Left colon (tissue), 2 donors: ENCODE measurements around the gene KRTAP2-2. TPM values are rescaled to one million over a fixed set of nuclear protein-coding genes. Genes with fewer than 3 reads are reported as not detected.
"Not testable (repeated sequence)": the region's sequence is repeated elsewhere in the genome, so short reads cannot be mapped to it uniquely, and the experiment has no call there.

ENCODE experiments used
- ATAC-seq: fragments of 200-7000 bp; cut with Tn5 transposase; one replicate; pipeline ENCODE4 v1.9.1; 2020; ENCODE audit warnings: mild to moderate bottlenecking, moderate library complexity
- DNase-seq, 2 donors: peaks; one replicate each; pipeline ENCODE4 v3.0.0-alpha.2; 2020
- intact Hi-C, 2 donors: fragments of 100-400 bp; cut with DNase I in 1 of 2; cut with micrococcal nuclease in 1 of 2; formaldehyde crosslinking; loops; one replicate each; pipeline versions ENCODE4 v1.11.2 to v1.14.0; 2022; cut with DNase I, micrococcal nuclease
- total RNA-seq, 2 donors: library from RNA; stranded (reverse); fragmentation: NEBNext Ultra II Directional; extraction: Animal tissue kit (Norgen Biotek cat#: 25700); gene quantifications; one replicate each; pipeline ENCODE4 v1.2.1, GENCODE V29; 2021
- donor health status: DM: no; HTN: no; CAD: no.
- donor health status: DM: yes; HTN: yes; CAD: no.

The KRTAP2-2 gene
- total RNA-seq, 2 donors from 2014 or later, result not detected

DNA sequence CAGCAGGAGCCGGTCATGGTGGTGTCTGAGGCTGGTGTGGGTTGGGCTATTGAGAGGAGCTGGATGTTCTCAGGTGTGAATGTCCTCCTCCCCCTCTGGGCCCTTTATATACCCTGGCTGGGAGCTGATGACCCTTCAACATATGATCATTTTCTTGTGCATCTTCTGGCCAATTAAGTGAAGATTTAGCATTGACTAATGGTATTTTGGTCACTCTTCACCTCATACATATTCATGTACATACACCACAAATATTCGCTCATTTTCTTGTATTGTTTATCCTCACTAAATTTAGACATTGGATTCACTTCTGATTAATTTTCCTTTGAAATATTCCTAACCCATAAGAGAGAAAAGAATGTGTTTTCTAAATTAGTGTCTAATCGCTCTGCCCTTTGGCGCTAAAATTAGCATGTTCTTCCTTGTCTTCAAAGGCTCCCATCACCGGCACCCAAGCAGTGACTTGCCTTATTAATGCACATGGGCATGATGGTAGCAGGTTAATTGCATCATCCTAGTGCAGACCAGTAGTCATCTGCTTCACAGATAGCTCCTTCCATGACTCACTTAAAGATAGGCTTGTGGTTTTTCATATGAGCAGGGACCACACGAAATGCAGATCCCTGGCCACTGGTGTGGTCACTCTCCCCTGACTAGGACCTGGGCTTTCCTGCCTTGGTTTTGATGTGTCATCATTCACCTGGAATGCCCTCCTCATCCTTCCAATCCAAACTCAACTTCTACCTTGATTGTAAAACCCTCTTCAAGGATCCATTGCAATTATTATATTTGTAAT, 11.0 kb upstream of the KRTAP2-2 start, which contains the start of gene KRTAP2-4:
KRTAP2-4 (minus strand) TSS at position 51 of the 796 bp plus-strand sequence; CDS start at position 17, 34 bp downstream.
- intact Hi-C loops, result no loop called here
- no peak for DNase-seq
- ATAC-seq, result no peak

DNA sequence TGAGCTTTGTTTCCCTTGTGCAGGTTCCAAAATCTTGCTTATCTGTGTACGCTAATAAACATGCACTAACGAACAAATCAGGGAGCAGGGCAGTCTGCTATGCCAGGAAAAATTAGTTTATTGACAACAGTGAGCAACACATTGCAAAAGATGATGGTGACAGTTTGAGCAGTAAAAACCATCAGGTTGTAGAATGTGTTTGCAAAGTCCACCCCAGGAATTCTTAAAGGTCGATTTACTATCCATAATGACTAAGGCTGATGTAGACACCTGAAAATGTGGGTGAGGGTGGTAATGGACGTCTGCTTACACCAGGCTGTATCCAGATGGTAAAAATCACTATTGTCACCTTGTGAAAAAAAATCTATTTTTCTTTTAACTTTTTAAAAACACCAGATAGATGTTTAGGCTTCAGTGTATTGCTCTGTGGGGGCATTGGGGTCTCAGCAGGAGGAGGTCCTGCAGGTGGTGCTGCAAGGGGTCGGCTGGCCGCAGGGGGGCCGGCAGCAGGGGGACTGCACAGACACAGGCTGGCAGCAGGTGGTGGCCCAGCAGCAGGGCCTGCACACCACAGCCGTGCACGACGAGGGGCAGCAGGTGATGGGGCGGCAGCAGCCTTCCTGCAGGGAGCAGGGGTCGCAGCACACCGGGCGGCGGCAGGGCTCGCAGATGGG, 10.1 kb upstream of the KRTAP2-2 start:
- DNase-seq, intact Hi-C loops, ATAC-seq: not testable (repeated sequence)

- intact Hi-C loops, result no loop called here
- no peak for DNase-seq
- no peak for ATAC-seq
These were observed 9.3 kb upstream of the KRTAP2-2 start for GRCh38 chr17:41064301-41064700.

DNA sequence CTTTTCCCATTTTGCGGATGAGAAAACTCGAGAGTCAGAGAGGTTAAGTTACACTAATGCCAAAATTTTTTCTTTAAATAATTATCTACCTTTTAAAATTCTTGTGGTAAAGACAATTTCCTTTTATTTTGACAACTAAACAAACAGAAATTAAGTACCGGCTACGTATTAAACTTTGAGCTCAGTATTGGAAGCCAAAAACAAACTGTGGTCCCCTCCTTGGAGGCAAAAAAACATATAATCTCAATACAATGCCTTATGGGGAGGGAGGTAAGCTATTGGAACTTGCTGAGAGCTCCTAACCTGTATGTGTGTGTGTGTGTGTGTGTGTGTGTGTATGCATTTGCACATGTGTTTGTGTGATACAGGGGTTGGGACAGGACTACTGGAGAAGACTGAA, 8.4 kb upstream of the KRTAP2-2 start:
- ATAC-seq (no peak), DNase-seq (no peak)
- intact Hi-C loops, result no loop called here

GRCh38 chr17:41061964-41062363, 6.9 kb upstream of the KRTAP2-2 start:
- DNase-seq, result no peak
- intact Hi-C loops, result no loop called here
- no peak for ATAC-seq

- no peak for ATAC-seq
- intact Hi-C loops, result no loop called here
- DNase-seq, result no peak
These were observed 5.1 kb upstream of the KRTAP2-2 start, which contains the start of gene KRTAP2-3 for GRCh38 chr17:41060052-41060604. TSS of gene KRTAP2-3 (minus strand) at chr17:41060114. CDS start at chr17:41060050, 64 bp downstream.

GRCh38 chr17:41059276-41060051, 4.4 kb upstream of the KRTAP2-2 start:
- DNase-seq, intact Hi-C loops, ATAC-seq: not testable (repeated sequence)

GRCh38 chr17:41058741-41059140, 3.7 kb upstream of the KRTAP2-2 start:
- intact Hi-C loops, result no loop called here
- ATAC-seq (no peak), DNase-seq (no peak)

DNA sequence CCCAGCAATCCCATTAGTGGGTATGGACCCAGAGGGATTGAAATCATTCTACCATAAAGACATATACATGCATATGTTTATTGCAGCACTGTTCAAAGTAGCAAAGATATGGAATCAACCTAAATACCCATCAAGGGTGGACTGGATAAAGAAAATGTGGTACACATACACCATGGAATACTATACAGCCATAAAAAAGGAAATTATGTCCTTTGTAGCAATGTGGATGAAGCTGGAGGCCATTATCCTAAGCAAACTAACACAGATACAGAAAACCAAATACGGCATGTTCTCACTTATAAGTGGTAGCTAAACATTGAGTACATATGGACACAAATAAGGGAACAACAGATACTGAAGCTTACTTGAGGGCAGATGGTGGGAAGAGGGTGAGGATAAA, 2.5 kb upstream of the KRTAP2-2 start:
- no peak for ATAC-seq
- intact Hi-C loops, result no loop called here

DNA sequence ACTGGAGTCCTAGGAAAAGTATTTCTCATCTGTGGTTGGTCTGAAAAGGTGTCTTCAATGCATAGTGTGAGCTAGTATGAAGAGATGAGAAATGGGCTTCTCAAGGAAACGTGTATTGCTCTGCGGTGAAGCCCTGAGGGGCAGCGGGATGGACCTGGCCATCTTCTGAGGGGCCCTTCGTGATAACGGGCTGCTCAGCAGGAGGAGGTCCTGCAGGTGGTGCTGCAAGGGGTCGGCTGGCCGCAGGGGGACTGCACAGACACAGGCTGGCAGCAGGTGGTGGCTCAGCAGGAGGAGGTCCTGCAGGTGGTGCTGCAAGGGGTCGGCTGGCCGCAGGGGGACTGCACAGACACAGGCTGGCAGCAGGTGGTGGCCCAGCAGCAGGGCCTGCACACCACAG, 474 bp downstream of the KRTAP2-2 start:
- intact Hi-C loops, ATAC-seq, DNase-seq: not testable (repeated sequence)

More for the DNA sequence above, 2.5 kb upstream of the KRTAP2-2 start:
- no peak for DNase-seq

GRCh38 chr17:41054025-41054424, 1.0 kb downstream of the KRTAP2-2 start:
- intact Hi-C loops, result no loop called here
- no peak for DNase-seq
- ATAC-seq, result no peak

DNA sequence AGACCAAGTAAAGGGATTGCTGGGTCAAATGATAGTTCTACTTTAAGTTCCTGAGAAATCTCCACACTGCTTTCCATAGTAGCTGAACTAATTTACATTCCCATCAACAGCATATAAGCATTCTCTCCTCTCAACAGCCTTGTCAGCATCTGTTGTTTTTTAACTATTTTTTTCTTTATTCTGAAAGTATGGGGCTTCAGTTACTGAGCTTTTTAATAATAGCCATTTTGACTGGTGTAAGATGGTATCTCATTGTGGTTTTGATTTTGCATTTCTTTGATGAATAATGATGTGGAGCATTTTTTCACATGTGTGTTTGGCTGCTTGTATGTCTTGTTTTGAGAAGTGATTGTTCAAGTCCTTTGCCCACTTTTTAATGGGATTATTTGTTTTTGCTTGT, 2.5 kb downstream of the KRTAP2-2 start:
- ATAC-seq (no peak), DNase-seq (no peak)
- intact Hi-C loops, result no loop called here

DNA sequence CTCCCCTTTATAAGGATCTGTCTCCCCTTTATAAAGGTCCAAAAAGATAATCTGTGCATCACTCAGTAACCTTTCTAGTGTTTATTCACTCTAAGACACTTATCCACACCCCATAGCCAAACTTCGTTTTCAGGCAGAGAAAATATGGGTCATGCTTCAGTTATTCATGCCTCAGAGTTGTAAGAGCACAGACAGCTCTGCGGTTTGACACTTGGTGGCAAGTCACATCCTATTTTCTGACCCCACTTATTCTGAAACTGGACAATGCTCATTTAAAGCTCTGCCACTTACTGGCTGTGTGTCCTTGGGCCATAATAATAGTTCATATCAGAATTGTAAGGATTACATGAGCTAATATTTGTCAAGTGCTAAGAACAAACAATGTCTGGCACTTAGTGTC, 5.9 kb downstream of the KRTAP2-2 start:
- intact Hi-C loops, result no loop called here
- ATAC-seq (no peak), DNase-seq (no peak)

DNA sequence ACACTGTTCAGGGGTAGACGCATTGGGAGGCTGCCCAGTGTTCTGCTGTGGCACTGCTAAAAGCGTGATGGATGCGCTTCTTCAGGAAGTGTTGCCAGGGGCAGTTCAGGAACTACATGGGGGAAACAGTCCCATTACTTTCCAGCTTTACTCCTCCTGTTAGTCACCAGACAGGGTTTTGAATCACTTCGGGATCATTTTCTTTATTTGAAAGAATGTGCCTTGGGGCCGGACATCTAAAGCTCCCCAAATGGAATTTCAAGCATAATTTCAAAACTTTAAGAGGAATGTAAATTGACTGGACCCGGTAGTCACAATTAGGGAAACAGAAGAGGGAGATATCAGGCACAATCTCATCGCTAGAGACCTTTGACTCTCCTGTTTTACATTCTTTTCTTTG, 6.6 kb downstream of the KRTAP2-2 start:
- no peak for ATAC-seq
- intact Hi-C loops, result no loop called here
- DNase-seq, result no peak

DNA sequence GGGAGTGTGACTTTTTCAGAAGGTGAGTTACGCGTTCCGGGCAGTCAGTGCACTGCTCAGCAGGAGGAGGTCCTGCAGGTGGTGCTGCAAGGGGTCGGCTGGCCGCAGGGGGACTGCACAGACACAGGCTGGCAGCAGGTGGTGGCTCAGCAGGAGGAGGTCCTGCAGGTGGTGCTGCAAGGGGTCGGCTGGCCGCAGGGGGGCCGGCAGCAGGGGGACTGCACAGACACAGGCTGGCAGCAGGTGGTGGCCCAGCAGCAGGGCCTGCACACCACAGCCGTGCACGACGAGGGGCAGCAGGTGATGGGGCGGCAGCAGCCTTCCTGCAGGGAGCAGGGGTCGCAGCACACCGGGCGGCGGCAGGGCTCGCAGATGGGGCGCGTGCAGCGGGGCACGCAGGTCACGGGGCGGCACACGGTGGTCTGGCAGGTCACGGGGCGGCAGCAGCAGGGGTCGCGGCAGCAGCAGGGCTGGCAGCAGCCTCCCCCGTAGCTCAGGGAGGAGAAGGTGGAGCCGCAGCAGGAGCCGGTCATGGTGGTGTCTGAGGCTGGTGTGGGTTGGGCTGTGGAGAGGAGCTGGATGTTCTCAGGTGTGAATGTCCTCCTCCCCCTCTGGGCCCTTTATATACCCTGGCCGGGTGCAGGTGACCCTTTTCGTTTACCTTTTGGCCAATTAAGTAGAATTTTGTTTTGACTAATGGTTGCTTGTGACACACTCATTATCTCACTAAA, 8.1 kb downstream of the KRTAP2-2 start, which contains the start of gene KRTAP2-1:
KRTAP2-1 (minus strand) TSS at position 582 of the 731 bp plus-strand sequence; CDS start at position 533, 49 bp downstream.
- ATAC-seq, DNase-seq, intact Hi-C loops: not testable (repeated sequence)

DNA sequence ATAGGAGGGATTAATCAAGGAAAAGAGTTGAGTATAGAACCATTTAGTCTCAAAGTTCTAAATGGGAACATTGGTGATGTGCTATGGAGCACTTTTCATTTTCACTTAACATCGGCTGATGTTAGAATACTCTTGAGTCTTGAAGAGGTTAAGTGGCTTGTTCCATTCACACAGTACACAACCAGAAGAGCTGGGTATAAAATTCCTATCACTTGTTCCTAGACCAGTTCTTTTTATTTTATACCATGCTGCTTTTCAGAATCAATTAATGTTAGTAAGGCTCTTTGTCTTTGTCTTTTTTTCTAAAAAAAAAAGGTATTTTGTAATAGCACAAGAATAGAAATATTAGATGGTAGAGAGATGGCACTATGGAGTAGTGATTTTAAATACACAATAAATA, 12.1 kb downstream of the KRTAP2-2 start:
- intact Hi-C loops, result no loop called here
- ATAC-seq (no peak), DNase-seq (no peak)

- ATAC-seq, intact Hi-C loops, DNase-seq: not testable (repeated sequence)
These were observed 14.1 kb downstream of the KRTAP2-2 start, which contains the start of gene KRTAP1-1 for GRCh38 chr17:41040783-41041571. TSS of gene KRTAP1-1 (minus strand) at chr17:41041450. CDS start at chr17:41041397, 53 bp downstream.
